ENCODE results near the gene ELMO3.

- TF ChIP-seq CTCF (IDR thresholded peaks at IDR 0.05) (no peak), POLR2A (IDR thresholded peaks at IDR 0.05) (no peak)
Observed at GRCh38 chr16:67184453-67184994, 14.4 kb upstream of the ELMO3 start.
